ENCODE data around the gene SCYL2.

The SCYL2 gene

GRCh38 chr12:100368066-100368465 is 101.1 kb downstream of the SCYL2 start:
- H3K27me3 ChIP-seq (ENCODE audit: control insufficient read depth, low read length): 0 out of 2 replicates have a peak, but pooled peaks cover 3% of the 10 kb centered on the region
- H3K4me1 ChIP-seq (ENCODE audit: control insufficient read depth, low read length): no peaks in the 10 kb centered on the region
- H3K4me2 ChIP-seq (ENCODE audit: low read length): no peak overlapping the region
- TF ChIP-seq CTCF (IDR thresholded peaks at IDR 0.05; ENCODE audit: low read depth, low read length, poor library complexity, severe bottlenecking): no peak
- TF ChIP-seq EZH2phosphoT487 (IDR thresholded peaks at IDR 0.05; ENCODE audit: borderline replicate concordance, low read length): no peak
- H3F3A ChIP-seq (ENCODE audit: control insufficient read depth, insufficient read depth): no peaks in the 10 kb centered on the region
- no peaks in the 10 kb centered on the region for H4K20me1 ChIP-seq (ENCODE audit: control insufficient read depth, insufficient read depth, low read depth, low read length)
- no peaks in the 10 kb centered on the region for H3K36me3 ChIP-seq (ENCODE audit: control insufficient read depth, low read length)
- H3K27ac ChIP-seq (ENCODE audit: low read depth, low read length): no peak overlapping the region
- no peak overlapping the region for H3K4me3 ChIP-seq (ENCODE audit: low read length)
- no peaks in the 10 kb centered on the region for H3K9me3 ChIP-seq (ENCODE audit: control insufficient read depth, insufficient read depth, low read length)
- H3K79me2 ChIP-seq (ENCODE audit: control insufficient read depth, low read length): no peaks in the 10 kb centered on the region
- H3K9me2 ChIP-seq (replicated peaks; ENCODE audit: control insufficient read depth, low read length): no peaks in the 10 kb centered on the region

DNA sequence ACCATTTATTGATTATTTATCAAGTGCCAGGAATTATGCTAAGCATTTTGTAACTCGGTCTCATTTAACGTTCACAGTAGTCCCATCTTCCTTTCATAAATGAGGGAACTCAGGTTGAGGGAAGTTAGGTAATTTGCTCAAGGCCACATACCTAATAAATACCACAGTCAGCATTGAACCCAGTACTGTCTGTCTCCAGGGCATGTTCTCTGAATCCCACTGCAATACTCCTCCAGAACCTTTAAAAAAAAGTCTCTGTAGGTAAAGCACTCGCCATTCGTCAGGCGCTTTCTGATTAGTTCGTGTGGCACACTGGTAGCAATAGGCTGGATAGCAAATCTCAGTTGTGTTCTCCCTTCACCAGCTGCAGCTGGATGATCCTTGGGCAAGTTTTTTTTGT is 104.2 kb downstream of the SCYL2 start:
- TF ChIP-seq CTCF (IDR thresholded peaks at IDR 0.05; ENCODE audit: low read depth, low read length, poor library complexity, severe bottlenecking): no peak
- no peak for TF ChIP-seq EZH2phosphoT487 (IDR thresholded peaks at IDR 0.05; ENCODE audit: borderline replicate concordance, low read length)
- no peak overlapping the region for H3K4me2 ChIP-seq (ENCODE audit: low read length)
- H3K9me2 ChIP-seq (replicated peaks; ENCODE audit: control insufficient read depth, low read length): no peaks in the 10 kb centered on the region
- H3K79me2 ChIP-seq (ENCODE audit: control insufficient read depth, low read length): no peaks in the 10 kb centered on the region
- H3K4me3 ChIP-seq (ENCODE audit: low read length): no peak overlapping the region
- no peaks in the 10 kb centered on the region for H3K27me3 ChIP-seq (ENCODE audit: control insufficient read depth, low read length)
- no peaks in the 10 kb centered on the region for H4K20me1 ChIP-seq (ENCODE audit: control insufficient read depth, insufficient read depth, low read depth, low read length)
- no peaks in the 10 kb centered on the region for H3K9me3 ChIP-seq (ENCODE audit: control insufficient read depth, insufficient read depth, low read length)
- H3K27ac ChIP-seq (ENCODE audit: low read depth, low read length): no peak overlapping the region
- no peaks in the 10 kb centered on the region for H3K36me3 ChIP-seq (ENCODE audit: control insufficient read depth, low read length)
- H3F3A ChIP-seq (ENCODE audit: control insufficient read depth, insufficient read depth): no peaks in the 10 kb centered on the region
- no peaks in the 10 kb centered on the region for H3K4me1 ChIP-seq (ENCODE audit: control insufficient read depth, low read length)

DNA sequence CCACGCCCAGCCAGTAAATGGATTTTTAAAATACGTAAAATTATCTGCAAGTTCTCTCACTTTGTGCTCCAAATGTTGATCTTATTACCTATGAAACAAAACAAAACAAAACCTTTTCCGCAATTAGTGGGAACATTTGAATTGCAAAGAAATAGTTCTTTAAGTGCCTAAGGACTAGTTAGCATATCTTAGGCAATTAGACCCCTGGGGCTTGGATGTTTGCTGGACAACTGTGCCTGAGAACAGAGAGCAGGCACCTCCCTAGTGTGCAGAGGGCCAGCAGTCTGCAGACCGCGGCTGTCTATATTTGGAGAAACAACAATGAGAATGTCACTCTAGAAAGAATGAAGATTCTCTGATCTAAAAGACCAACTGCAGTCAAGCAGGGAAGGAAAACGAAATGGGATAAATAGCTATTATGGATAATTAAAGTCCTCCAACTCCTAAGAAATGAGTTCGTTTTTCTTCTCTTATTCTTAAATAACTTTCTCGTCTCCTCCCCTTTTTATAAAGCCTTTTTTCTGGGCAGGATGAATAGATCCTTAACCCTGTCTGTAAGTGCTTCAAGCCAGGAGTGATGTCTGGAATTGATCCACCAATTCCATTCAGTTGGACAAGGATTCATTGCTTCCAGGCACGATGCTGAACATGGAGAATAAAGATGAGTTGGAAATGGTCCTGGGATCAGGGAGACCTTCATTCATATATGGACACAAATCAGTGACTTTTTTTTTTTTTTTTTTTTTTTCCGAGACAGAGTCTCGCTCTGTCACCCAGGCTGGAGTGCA is 106.1 kb downstream of the SCYL2 start:
- TF ChIP-seq EZH2phosphoT487 (IDR thresholded peaks at IDR 0.05; ENCODE audit: borderline replicate concordance, low read length): no peak
- no peak for TF ChIP-seq CTCF (IDR thresholded peaks at IDR 0.05; ENCODE audit: low read depth, low read length, poor library complexity, severe bottlenecking)
- H3K9me2 ChIP-seq (replicated peaks; ENCODE audit: control insufficient read depth, low read length): no peaks in the 10 kb centered on the region
- no peak overlapping the region for H3K4me2 ChIP-seq (ENCODE audit: low read length)
- H4K20me1 ChIP-seq (ENCODE audit: control insufficient read depth, insufficient read depth, low read depth, low read length): no peaks in the 10 kb centered on the region
- H3F3A ChIP-seq (ENCODE audit: control insufficient read depth, insufficient read depth): no peaks in the 10 kb centered on the region
- H3K79me2 ChIP-seq (ENCODE audit: control insufficient read depth, low read length): no peaks in the 10 kb centered on the region
- no peaks in the 10 kb centered on the region for H3K27me3 ChIP-seq (ENCODE audit: control insufficient read depth, low read length)
- no peaks in the 10 kb centered on the region for H3K36me3 ChIP-seq (ENCODE audit: control insufficient read depth, low read length)
- H3K27ac ChIP-seq (ENCODE audit: low read depth, low read length): no peak overlapping the region
- H3K4me1 ChIP-seq (ENCODE audit: control insufficient read depth, low read length): no peaks in the 10 kb centered on the region
- H3K9me3 ChIP-seq (ENCODE audit: control insufficient read depth, insufficient read depth, low read length): no peaks in the 10 kb centered on the region
- H3K4me3 ChIP-seq (ENCODE audit: low read length): no peak overlapping the region

All from DOHH2 (cell line).